AG09319 (cell line): ENCODE results near the gene FBXW7.

Source experiments
- DNase-seq: peaks from one replicate; pipeline ENCODE4 v3.0.0-alpha.2; 2010; ENCODE audit warnings: low read depth; ENCODE audit errors: extremely low read depth
- TF ChIP-seq, protein P1 (sequence below): IDR thresholded peaks from 2 replicates; pipeline ENCODE4 v1.5.1; 2011; ENCODE audit warnings: low read depth, mild to moderate bottlenecking, inconsistent platforms, low read length, moderate library complexity

FBXW7 gene

DNA sequence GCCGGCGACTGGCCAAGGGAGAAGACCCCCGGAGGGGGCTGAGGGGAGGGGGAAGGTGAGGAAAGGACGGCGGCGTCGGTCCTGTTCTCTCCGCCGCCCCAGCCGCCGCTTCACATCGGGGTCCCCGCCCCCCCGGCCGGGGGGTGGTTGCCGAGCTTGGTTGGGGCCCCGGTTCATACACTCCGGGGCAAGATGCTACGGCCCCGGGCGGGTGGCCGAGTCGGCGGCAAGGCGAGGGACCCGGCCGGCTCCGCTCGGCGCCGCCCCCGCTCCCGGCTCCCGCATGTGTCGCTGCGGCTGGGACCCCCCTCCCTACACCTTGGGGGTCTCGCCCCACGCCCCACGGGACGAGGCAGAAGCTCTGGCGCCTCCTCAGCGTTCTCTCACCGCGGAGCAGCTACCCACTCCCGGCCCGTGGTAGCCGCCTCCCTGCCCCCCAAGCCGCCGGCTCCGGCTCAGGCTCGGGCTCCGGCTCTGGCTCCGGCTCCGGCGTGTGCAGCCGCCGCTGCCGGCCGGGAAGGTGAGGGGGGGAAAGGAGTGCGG, 461 bp downstream of the FBXW7 start:
- TF ChIP-seq, protein P1, sequence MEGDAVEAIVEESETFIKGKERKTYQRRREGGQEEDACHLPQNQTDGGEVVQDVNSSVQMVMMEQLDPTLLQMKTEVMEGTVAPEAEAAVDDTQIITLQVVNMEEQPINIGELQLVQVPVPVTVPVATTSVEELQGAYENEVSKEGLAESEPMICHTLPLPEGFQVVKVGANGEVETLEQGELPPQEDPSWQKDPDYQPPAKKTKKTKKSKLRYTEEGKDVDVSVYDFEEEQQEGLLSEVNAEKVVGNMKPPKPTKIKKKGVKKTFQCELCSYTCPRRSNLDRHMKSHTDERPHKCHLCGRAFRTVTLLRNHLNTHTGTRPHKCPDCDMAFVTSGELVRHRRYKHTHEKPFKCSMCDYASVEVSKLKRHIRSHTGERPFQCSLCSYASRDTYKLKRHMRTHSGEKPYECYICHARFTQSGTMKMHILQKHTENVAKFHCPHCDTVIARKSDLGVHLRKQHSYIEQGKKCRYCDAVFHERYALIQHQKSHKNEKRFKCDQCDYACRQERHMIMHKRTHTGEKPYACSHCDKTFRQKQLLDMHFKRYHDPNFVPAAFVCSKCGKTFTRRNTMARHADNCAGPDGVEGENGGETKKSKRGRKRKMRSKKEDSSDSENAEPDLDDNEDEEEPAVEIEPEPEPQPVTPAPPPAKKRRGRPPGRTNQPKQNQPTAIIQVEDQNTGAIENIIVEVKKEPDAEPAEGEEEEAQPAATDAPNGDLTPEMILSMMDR: no peak
- DNase-seq: no peak

DNA sequence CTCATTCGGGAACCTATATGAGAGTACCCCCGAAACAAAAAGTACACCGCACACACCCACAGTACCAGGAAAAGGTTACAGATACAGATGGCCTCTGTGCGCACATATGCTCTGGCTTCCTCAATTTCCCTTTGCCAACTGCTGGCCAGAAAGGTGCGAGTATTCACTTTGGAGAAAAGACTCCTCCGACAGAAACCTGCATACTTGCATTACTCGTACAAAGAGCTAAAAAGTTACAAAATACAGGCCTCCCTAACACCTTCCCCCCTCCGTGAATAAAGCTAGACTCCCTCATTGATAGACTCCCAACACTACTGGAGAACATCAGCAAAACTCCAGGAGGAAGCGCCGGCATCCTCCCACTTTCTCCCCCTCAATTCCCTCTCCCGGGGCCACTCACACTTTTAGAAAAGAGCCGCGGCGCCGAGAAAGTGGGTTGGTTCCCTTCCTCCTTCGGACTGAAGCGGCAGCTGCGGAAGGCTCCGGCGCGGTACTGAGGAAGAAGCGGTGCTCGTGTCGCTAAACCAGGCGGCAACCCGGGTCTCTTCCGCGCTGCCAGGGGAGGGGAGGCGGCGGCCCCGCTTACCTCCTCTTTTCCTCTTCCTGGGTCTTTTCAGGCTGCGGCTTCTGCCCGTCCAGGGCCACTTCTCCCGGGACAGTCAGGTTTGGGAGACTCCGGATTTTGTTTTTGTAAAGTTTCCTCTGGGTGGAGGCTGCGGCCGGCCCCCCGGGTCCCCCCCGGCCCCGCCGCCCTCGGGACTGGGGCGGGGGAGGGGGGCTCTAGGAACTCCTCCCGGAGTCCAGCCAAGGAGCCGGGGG, 1.1 kb downstream of the FBXW7 start:
- TF ChIP-seq, protein P1: no peak
- DNase-seq: no peak

DNA sequence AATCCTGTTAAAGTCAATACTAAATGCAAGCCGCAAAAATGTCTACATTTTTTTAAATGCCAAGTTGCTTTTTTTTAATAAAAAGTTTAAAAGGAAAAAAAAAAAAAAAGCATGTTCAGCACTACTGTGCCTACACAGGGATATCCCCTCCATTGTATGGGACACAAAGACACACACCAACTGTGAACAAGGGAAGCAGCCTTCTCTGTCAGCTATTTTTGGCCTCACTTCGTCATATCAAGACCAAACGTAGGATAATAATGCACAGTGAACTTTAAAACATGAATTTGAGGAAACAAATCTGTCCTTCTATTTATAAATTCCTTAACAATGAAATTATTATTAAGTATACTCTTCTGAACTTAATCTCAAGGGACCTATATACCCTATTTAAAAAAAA, 4.4 kb downstream of the FBXW7 start:
- DNase-seq: no peak
- TF ChIP-seq, protein P1: no peak

DNA sequence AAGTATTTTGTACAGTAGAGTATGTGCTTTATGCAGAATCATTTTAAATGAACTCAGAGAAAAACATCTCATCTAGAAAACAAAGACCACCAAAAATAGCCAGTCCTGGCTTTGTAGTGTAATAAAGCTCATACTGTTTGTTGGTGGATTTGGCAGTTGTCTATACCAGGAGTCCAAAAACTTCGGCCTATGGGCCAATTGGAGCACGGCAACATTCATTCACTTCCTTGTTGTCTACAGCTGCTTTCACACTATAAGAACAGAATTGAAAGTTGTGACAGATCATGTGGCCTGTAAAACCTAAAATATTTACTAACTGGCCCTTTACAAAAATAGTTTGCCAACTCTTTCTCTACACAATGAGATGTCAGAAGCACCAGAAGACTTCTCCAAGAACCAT, 5.3 kb downstream of the FBXW7 start:
- TF ChIP-seq, protein P1: no peak
- DNase-seq: no peak

DNA sequence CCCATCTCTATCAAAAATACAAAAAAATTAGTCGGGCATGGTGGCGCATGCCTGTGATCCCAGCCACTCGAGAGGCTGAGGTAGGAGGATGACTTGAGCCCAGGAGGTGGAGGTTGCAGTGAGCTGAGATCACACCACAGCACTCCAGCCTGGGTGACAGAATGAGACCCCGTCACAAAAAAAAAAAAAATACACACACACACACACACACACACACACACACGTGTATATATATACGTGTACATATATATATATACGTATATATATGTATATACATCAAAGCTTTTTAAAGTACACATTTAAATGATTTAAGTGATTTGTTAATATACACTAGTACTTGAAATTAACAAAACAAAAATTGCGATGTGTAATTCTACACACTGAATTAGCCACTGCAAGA, 6.0 kb downstream of the FBXW7 start:
- no peak for DNase-seq
- TF ChIP-seq, protein P1: no peak

DNA sequence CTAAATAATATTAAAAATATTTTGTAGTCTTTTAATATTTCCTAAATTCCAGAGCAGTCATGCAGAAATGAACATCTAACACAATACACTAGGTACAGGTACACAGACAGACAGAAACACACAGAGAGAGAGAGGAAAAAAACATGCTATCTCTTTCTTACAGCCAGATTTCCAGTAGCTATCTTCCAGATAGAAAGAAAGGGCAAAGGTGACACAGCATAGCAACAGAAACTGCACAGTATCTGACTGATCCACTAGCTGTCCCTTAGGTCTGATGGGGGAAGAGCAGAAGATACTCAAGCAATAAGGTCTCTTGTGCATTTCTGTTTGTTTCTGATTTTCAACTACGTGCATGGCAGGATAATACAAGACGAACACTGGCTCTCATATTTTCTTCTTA, 7.8 kb downstream of the FBXW7 start:
- DNase-seq: no peak
- TF ChIP-seq, protein P1: no peak

DNA sequence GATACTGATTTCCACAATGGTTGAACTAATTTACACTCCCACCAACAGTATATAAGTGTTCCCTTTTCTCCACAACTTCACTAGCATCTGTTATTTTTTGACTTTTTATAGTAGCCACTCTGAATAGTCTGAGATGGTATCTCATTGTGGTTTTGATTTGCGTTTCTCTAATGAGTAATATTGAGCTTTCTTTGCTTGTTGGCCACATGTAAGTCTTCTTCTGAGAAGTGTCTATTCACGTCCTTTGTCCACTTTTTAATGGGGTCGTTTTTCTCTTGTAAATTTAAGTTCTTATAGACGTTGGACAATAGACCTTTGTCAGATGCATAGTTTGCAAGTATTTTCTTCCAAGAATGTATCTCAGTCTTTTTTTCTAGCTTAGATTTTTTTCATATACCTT, 10.0 kb downstream of the FBXW7 start:
- TF ChIP-seq, protein P1: no peak
- DNase-seq: no peak
